Measurements from ENCODE around the gene TNXB.
"Not testable (repeated sequence)": the region's sequence is repeated elsewhere in the genome, so short reads cannot be mapped to it uniquely, and the experiment has no call there.

TNXB gene

GRCh38 chr6:32148289-32149091 is 39.4 kb upstream of the TNXB start:
- no peak for TF ChIP-seq ZFX (IDR thresholded peaks at IDR 0.05)
- TF ChIP-seq CTCF (conservative IDR thresholded peaks at IDR 0.05) = no peak; the same call in 1 of the 2 replicates
- H3K27ac ChIP-seq = no peak overlapping the region

- H3K27ac ChIP-seq = no peak overlapping the region
- TF ChIP-seq ZFX (IDR thresholded peaks at IDR 0.05) = no peak
- TF ChIP-seq CTCF (conservative IDR thresholded peaks at IDR 0.05) = no peak
These were observed 38.4 kb upstream of the TNXB start for GRCh38 chr6:32147401-32148132.

GRCh38 chr6:32146687-32147086 is 37.5 kb upstream of the TNXB start:
- no peak overlapping the region for H3K27ac ChIP-seq
- no peak for TF ChIP-seq ZFX (IDR thresholded peaks at IDR 0.05)
- no peak for TF ChIP-seq CTCF (conservative IDR thresholded peaks at IDR 0.05)

GRCh38 chr6:32146287-32146686 is 37.1 kb upstream of the TNXB start:
- TF ChIP-seq ZFX (IDR thresholded peaks at IDR 0.05) (no peak), CTCF (conservative IDR thresholded peaks at IDR 0.05) (no peak)
- no peak overlapping the region for H3K27ac ChIP-seq

- not testable (repeated sequence) for H3K27ac ChIP-seq
These were observed 35.1 kb upstream of the TNXB start for GRCh38 chr6:32144238-32144637.

GRCh38 chr6:32140420-32141046 is 31.4 kb upstream of the TNXB start:
- H3K27ac ChIP-seq = no peak overlapping the region
- TF ChIP-seq CTCF (conservative IDR thresholded peaks at IDR 0.05) = no peak
- no peak for TF ChIP-seq ZFX (IDR thresholded peaks at IDR 0.05)

GRCh38 chr6:32139590-32139989 is 30.5 kb upstream of the TNXB start:
- TF ChIP-seq CTCF (conservative IDR thresholded peaks at IDR 0.05) (no peak), ZFX (IDR thresholded peaks at IDR 0.05) (no peak)
- no peak overlapping the region for H3K27ac ChIP-seq

Measured in C4-2B (cell line).